HG02798 (cell line): ENCODE data around the gene FRMD4B.

Experiments used
- ATAC-seq: cut with Tn5 transposase; IDR thresholded peaks from one replicate; pipeline ENCODE4 v1.9.1; 2021; ENCODE audit warnings: mild to moderate bottlenecking; ENCODE audit not compliant: unreplicated experiment, poor library complexity

The FRMD4B gene

GRCh38 chr3:69406163-69406562, 20.3 kb upstream of the FRMD4B start:
- no peak for ATAC-seq

- ATAC-seq, result no peak
Measured at GRCh38 chr3:69405067-69405466, 19.2 kb upstream of the FRMD4B start.

GRCh38 chr3:69403454-69403853, 17.6 kb upstream of the FRMD4B start:
- no peak for ATAC-seq

GRCh38 chr3:69400683-69401082, 14.8 kb upstream of the FRMD4B start:
- ATAC-seq, result no peak

GRCh38 chr3:69392850-69393249, 7.0 kb upstream of the FRMD4B start:
- no peak for ATAC-seq

- ATAC-seq, result no peak
Measured at GRCh38 chr3:69392415-69392814, 6.5 kb upstream of the FRMD4B start.

- ATAC-seq, result no peak
Measured at GRCh38 chr3:69391554-69391953, 5.7 kb upstream of the FRMD4B start.

GRCh38 chr3:69390771-69391170, 4.9 kb upstream of the FRMD4B start:
- no peak for ATAC-seq

- ATAC-seq, result no peak
Measured at GRCh38 chr3:69389520-69390248, 3.8 kb upstream of the FRMD4B start.

- no peak for ATAC-seq
Measured at GRCh38 chr3:69388241-69388640, 2.4 kb upstream of the FRMD4B start.

- ATAC-seq, result no peak
Measured at GRCh38 chr3:69386556-69387385, 883 bp upstream of the FRMD4B start.

GRCh38 chr3:69385123-69385722, 665 bp downstream of the FRMD4B start:
- ATAC-seq, result no peak

GRCh38 chr3:69384326-69384725, 1.6 kb downstream of the FRMD4B start:
- no peak for ATAC-seq

- ATAC-seq, result no peak
Measured at GRCh38 chr3:69379661-69380060, 6.2 kb downstream of the FRMD4B start.

- no peak for ATAC-seq
Measured at GRCh38 chr3:69378112-69378802, 7.6 kb downstream of the FRMD4B start.

- no peak for ATAC-seq
Measured at GRCh38 chr3:69377262-69377661, 8.6 kb downstream of the FRMD4B start.

GRCh38 chr3:69376731-69377130, 9.2 kb downstream of the FRMD4B start:
- ATAC-seq, result no peak

- ATAC-seq, result no peak
Measured at GRCh38 chr3:69371816-69372215, 14.1 kb downstream of the FRMD4B start.

- no peak for ATAC-seq
Measured at GRCh38 chr3:69370901-69371301, 15.0 kb downstream of the FRMD4B start.

GRCh38 chr3:69370156-69370883, 15.6 kb downstream of the FRMD4B start:
- no peak for ATAC-seq
